ENCODE results near the gene MAN1C1.
A peak's percentile ranks its signal among the peaks of the same experiment; 100 is the strongest.

The MAN1C1 gene

DNA sequence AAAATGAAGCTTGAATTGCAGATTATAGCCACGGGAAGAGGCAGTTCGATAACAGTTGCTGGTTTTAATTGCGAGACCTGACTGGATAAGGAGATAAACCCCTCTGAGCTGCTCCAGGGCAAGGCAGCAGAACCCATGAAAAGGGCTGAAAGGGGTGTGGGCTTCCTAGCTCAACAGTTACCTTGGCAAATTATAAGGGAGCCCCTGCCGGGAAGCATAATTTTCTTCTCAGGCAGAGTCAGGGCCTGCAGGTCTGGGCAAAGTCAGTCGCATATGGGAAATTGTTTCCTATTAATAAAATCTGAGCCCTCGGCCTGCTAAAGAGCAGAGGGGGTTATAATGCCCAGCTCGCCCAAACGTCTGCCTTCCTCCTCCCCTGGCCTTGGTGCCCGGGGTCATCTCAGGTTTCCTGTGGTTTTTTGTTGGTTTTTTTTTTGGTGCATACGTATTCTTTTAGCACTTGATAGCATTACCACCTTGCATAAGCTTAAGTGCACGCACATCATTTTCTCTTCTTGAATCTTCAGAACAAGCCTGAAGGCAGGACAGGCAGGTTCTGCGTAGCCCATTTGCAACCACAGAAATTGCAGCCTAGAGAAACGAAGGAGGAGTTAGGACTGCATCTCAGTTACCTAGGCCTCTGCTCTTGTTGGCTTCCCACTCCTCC, 149.5 kb downstream of the MAN1C1 start:
- DNase-seq = no peak

DNA sequence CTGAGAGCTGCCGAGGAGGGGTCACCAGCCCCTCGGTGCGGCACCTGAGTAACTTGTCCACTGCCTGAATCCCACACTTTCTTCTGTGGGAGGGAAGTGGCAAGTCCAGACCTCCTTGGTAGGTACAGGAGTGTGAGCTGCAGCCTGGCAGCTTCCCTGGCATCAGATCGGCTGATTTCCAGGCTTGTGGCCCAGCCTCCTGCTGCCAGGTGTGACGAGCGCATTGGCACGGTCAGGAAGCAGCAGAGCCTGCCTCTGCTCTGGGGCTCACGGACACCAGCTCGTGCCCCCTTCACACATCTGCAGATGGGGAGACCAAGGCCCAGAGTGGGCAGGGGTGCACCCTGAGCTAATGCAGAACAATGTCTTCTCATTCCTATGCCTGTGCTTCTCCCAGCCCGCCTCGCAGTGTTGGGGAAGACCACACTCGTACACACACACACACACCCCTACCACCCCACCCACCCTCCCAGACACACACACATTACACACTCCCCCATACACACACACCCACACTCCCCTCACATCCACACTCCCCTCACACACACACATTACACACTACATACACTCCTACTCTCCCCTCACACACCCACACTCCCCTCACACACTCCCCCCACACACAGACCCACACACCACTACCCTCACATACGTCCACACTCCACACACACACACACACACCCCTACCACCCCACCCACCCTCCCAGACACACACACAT, 150.3 kb downstream of the MAN1C1 start:
- no peak for DNase-seq

DNA sequence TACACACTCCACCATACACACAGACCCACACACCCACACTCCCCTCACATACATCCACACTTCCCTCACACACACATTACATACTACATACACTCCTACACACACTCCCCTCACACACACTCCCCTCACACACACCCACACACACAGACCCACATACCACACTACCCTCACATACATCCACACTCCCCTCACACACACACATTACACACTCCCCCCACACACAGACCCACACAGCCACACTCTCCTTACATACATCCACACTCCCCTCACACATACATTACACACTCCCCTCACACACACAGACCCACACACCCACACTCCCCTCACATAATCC, 150.8 kb downstream of the MAN1C1 start:
- no peak for DNase-seq

DNA sequence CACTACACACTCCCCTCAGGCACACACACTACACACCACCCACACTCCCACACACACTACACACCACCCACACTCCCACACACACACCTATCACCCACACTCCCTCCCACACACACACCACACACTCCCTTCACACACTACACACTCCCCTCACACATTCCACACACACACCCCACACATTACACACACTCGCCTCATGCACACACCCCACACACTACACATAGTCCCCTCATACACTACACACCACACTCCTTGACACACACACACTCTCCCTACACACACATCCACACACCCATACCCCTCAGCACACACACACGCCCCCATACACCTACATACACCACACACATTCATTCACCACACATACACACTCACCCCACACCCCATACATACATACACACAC, 152.4 kb downstream of the MAN1C1 start:
- no peak for DNase-seq

DNA sequence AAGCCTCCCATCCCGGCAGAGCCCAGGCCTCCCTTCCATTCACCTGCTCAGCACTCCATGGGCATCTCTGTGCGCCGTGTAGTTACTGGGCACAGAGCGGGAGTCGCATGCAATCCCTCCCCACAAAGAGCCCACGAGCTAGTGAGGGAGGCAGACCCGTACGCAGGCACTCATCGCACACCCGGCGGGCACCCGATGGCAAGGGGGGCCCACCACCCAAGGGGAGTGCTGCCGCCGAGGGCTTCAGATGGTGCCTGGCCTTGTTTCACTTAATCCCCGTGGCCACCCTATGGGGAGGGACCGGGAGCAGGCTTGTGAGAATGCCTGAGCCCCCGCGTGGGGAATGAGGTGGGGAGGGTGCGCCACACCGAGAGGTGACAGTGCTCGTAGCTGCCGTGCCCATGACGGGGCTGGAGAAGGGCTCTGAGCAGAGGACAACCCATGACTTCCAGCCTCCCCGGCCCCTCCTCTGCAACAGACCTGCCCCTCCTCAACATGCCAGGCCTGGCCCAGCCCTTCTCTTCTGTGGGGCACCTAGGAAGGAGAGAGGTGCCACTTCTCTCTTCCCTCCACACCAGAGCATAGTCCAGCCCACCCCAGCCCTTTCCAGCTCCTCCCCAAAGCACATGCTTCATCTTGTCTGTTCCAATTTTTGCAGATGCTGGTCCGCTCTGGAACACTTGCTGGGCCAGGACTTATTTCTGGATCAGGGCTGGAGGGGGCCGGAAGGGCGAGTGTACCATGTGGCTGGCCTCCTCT, 153.2 kb downstream of the MAN1C1 start:
- DNase-seq = no peak

DNA sequence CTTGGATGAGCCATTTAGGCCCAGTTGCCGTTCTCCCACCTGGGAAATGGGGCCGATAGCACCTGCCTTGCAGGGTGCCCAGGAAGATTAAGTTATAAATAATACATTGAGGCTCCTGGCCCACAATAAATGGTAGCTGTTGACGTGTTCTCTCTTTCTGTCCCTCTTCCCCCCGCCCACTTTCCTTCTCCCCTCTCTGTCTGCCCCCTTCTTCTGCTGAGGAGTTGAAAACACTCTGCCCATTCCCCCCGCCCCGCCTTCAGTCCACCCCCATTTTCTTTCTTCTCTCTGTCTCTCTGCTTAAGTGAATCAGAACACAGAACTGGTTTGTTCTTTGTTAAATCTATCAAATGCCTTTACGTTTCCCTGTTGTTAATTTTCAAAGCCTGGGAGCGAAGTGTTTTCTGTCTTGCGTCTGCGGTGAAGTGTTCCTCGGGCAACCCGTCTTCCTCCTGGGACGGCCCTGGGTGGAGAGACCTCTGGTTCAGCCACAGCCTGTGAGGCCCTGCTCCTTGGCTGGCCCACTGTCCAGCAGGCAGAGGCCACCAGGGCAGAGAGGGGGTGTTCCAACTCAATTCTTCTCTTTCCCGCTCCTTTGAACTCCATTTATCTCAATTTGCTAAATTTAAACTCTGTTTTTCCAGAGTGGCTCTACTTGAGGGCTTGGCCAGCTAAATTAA, 154.1 kb downstream of the MAN1C1 start:
- no peak for DNase-seq

DNA sequence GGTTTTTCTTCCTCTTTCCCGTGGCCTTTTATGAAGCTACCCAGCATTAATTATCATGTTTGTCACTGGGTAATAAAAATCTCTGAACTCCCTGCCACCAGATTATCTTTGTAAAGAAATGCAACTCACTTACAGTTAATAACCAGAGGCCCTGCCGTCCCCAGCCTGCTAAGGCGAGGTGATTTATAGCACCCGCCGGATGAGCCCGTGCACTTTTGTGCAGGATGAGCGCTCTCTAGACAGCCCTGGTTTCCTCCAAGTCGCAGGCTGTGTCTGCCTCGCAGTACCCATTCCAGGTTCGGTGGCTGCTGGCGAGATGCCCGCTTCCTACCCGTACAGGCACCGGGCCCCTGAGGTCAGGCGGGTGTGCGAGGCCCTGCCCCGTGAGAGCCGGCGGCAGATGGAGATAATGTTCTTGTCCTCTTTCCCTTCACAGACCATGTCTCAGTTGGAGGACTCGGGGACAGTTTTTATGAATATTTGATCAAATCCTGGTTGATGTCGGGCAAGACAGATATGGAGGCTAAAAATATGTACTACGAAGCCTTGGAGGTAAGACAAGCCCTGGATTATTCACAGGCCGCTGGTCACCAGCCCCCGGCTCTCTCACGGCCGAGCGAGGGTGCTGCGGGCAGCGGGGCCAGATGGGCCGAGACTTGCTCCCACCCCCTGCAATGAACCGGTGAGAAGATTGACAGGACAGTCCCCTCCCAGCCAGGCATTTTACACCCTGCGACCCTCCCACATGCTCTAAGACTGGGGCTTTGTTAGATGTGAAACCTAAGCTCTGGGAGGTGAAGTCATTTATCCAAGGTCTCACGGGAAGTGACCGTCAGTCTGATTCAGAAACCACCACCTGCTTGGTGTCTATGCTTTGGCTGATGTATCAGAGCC, 154.9 kb downstream of the MAN1C1 start:
- peak; percentile 40 for DNase-seq

DNA sequence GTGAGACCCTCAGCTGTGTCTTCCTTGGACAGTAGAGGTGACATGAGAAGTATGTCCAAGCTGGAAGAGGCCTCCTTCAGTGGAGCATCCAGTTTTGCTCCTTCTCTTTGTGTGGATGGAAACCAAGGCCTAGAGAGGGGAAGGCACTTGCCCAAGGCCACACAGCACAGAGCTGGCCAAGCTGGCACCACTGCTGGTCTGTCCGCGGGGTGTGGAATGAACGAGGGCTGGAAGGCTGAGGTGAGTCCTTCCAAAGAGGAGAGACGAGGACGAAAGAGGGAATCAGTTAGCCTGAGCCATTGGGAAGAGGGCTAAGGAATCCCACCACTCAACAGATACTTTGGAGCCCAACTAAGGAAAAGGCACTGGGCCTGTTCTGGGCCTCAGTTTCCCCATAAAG, 155.6 kb downstream of the MAN1C1 start:
- no peak for DNase-seq

DNA sequence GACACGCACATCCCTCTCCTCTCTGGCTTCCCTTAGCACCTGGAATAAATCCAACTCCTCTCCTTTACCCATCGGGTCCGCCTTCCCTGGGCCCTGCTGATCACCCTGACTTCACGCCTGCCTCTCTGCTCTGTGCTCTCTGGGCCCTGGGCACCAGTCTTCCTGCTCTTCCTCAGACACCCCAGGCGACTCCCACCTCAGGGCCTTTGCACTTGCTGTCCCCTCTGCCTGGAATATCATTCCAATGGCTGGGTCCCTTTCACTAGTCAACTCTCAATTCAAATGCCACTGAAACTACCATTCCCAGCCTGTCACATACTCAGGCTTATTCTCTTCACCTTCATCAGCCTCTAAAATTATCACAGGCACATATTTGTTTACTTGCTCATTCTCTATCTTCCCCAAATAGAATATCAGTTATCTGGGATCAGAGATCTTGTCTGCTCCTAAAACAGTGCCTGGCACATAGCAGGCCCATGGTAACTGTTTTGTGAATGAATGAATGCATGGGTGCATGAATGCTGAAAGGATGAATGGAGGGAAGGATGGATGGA, 156.2 kb downstream of the MAN1C1 start:
- DNase-seq = no peak

DNA sequence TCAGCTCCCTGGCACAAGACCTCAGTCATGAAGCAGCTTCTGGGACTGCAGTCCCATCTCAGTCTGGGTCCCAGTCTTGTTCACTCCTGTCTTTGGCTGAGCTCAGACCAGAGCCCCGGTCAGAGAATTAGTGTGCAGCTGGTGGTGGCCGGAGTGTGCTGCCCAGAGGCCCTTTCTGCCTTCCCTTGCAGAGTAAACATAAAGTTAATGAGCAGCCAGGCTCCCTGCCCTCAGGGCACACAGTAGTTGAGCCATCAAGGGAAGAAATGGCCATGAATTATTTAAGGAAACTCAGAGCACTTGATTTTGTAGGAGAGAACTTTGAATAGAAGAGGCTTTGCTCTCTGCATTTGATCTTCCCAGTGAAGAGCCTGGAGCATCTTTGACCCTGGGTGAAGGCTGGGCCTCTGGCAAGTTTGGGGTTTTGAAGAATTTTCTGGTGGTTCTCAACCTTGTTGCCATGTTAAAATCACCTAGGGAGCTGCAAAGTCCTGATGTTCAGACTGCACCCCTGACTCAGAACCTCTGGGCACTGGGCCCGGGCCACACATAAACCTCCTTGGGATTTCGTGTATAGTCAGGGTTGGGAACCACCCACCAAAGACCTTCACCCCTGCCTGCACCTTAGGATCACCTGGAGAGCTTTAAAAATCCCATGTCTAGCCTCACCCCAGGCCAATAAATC, 157.0 kb downstream of the MAN1C1 start:
- no peak for DNase-seq

DNA sequence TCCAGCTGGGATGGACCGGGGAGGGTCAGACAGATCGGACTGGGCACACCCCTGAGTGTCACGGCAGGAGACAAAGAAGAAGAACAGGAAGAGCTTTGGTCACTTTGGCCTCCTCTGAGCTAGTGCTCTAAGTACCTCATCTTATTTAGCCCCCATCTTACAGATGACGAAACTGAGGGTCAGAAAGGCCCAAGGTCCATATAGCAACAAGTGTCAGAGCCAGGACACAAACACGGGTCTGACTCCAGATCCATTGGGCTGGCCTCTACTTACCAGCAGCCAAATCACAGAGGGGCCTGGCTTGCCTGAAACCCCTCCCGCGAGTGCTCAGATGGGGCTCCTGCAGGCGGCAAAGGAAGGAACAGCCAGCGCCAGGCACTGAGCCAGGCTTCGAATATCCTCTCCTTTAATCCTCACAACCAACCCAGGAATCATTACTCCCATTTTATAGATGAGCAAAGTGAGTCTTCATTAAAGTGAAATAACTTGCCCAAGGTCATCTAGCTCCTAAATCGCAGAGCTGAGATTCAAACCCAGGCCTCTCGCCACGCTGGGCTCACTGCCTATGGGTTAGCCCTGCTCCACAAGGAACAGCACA, 157.7 kb downstream of the MAN1C1 start:
- no peak for DNase-seq

DNA sequence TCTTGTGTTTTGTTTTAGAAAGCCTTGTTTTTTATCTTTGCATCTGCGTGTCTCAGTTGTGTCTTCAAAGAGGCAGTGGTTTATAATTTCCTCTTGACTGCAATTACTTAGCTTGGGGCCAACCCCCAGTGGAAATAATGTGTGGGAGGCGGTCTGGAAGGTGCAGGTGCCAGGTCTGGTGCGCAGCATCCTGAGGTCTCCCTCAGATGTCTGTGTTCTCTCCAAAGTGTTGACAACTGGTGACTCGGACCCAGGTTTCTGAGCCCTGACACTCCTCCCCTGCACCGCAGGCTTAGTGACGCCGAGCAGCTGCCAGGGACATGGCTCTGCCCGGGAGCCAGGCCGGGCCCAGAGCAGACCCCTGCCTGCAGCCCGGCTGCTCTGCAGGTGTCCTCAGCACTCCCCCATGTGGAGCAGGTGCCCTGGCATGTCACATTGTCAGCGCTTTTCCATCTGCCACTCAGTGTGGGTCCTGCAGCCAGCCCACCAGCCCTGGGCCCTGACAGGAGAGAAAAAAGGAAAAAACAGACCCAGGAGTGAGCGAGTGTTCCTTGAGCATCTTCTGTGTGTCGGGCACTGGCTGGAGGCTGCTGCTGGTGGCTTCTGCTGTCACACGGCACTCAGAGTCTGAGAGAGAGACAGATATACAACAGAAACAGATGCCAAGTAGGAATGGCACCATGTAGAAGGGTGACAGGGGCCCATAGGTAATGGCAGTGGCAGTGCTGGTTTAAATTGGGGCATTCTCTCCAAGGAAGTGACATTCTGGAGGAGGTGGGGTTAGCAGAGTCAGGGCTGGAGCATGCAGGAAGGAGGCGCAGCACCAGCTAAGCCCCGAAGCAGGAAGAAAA, 158.6 kb downstream of the MAN1C1 start:
- peak; percentile 85 for DNase-seq

DNA sequence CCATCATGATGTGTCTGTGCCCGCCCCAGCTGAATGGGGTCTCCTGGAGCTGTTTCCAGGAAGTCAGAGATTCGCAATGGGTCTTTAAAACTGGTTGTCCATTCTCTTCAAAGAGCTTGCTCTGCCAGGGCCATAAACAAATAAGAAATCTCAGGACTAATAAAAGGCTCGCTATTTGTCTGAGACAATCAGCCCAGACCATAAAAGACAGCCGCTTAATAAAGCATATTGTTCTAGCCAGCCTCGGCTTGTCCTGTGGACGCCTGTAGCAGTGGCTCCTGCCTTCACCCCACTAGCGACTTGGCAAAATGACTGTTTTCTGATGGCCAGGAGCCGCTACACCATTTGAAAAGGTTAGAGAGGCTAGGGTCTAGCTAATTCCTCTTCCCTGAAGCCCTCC, 162.8 kb downstream of the MAN1C1 start:
- no peak for DNase-seq

DNA sequence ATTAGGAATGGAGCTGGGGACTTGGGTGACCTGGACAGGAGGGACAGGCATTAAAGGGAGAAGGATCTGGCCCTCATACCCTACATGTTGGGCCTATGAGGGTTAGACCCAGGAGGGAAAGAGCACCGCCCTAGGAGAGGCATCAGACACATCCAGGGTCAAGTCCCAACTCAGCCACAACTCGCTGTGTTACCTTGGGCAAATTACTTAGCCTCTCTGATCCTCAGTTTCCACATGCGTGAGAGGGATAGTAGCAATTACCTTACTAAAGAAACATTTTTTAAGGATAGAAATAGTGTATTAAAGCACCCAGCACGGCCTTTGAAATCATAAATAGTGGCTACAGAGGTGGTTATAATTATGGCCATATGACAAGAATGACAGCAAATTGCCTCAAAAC, 163.3 kb downstream of the MAN1C1 start:
- no peak for DNase-seq

DNA sequence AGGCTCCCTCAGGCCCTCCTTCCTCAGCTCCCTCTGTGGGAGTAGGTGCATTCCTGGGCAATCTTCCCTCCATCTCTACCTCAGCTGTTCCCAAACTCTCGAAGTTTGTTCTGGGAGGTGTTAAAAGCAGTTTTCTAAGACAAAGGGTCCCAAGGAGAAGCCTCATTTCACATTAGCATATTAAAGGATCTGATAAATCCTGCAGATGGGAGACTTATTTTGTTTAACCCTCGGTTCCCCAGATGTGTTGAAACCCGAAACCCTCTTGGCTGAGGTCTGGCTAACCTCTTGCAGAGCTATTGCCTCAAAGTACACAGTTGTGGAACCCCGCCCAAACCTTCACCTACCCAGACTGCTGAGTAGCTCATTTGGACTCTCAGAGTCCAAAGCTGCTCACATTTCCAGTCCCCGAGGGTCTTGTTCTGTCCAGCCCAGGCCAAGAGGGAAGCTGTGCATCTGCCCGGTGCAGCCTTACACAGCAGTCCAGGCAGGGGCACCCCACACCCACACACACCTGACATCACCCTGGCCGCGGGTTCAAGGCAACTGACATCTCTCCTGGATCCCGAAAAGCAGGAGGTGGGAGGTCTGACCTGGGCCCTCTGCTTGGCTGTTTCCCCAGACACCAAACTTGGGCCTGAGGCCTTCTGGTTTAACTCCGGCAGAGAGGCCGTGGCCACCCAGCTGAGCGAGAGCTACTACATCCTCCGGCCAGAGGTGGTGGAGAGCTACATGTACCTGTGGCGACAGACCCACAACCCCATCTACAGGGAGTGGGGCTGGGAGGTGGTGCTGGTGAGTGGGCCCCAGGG, 163.9 kb downstream of the MAN1C1 start:
- DNase-seq = no peak

DNA sequence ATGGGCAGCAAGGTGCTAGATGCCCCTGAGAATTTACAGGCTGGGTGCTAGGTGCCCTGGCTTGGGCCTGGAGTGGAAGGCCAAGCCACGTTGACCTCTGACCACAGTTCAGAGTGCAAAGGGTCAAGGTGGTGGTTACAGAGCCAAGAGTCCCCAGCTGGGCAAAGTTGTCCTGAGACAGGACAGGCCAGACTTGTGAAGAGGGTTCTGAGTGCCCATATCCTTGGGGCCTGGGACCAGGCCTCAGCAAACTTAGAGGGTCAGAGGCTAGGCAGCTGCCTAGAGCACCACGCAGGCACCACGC, 164.5 kb downstream of the MAN1C1 start:
- no peak for DNase-seq

DNA sequence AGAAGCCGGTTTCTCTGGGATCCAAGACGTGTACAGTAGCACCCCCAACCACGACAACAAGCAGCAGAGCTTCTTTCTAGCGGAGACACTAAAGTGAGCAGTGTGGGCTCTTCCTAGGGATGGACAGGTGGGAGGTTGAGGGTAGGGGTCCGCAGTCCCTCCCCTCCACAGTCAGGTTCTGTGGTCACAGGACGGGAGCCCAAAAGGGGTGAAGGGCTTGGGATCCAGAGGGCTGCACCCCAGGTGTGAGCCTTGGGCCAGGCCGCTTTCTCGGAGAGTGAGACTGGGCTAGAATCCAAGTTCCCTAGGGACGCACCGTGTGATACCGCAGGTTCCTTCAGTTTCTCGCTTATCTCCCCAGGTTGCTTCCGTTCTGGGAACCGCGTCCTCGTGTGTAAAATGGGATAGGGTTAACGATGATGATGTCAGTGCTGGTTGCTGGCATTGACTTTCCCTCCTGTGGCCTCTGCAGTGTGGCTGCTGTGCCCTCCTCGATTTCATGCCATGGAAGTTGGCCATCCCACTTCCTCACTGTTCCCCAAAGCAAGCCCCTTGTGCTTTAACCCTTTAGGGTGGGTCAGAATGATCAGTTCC, 166.1 kb downstream of the MAN1C1 start:
- DNase-seq = no peak

DNA sequence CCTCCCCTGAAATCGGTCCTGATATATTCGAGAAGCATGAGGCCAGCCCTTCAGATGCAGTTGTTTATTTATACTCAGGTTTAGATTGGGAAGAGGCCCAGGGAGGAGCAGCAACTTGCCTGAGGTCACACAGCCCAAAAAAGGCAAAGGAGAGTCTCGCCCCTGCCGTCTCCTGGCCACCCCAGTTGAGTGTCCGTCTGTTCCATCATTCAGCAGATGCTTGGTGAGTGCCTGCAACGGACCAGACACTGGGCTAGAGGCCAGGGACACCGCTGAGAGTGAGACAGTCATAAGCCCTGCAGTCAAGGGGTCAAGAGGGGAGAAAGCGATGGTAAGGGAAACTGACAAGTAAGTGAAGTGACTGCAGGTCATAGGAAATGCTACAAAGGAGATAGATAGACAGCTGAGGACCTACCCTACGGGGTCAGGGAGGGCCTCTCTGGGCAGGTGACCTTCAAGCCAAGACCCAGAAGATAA, 168.0 kb downstream of the MAN1C1 start:
- DNase-seq = no peak

All from stimulated activated CD8-positive, alpha-beta memory T cell treated with anti-CD3 and anti-CD28 coated beads, Interleukin-4, amount 100 ng/mL, for 48 hours (primary cell).